B cell (primary cell): ENCODE results near the gene KIF26B.

ENCODE experiments used
- EZH2 ChIP-seq: IDR thresholded peaks from 2 replicates; pipeline ENCODE4 v1.6.1; 2012; ENCODE audit warnings: borderline replicate concordance, low read depth, mild to moderate bottlenecking, moderate library complexity, low read length; ENCODE audit not compliant: insufficient read depth, poor library complexity, severe bottlenecking
- TF ChIP-seq, protein P1 (sequence below): fragments of 200-600 bp; IDR thresholded peaks from one replicate; pipeline ENCODE4 v1.8.0; 2022; ENCODE audit warnings: antibody characterized with exemption, mild to moderate bottlenecking

- TF ChIP-seq, protein P1, sequence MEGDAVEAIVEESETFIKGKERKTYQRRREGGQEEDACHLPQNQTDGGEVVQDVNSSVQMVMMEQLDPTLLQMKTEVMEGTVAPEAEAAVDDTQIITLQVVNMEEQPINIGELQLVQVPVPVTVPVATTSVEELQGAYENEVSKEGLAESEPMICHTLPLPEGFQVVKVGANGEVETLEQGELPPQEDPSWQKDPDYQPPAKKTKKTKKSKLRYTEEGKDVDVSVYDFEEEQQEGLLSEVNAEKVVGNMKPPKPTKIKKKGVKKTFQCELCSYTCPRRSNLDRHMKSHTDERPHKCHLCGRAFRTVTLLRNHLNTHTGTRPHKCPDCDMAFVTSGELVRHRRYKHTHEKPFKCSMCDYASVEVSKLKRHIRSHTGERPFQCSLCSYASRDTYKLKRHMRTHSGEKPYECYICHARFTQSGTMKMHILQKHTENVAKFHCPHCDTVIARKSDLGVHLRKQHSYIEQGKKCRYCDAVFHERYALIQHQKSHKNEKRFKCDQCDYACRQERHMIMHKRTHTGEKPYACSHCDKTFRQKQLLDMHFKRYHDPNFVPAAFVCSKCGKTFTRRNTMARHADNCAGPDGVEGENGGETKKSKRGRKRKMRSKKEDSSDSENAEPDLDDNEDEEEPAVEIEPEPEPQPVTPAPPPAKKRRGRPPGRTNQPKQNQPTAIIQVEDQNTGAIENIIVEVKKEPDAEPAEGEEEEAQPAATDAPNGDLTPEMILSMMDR, result no peak
- no peak for TF ChIP-seq EZH2
These were observed 26.4 kb downstream of the KIF26B start for GRCh38 chr1:245181158-245181517.
